ENCODE measurements around the gene ITGB6.

DNA sequence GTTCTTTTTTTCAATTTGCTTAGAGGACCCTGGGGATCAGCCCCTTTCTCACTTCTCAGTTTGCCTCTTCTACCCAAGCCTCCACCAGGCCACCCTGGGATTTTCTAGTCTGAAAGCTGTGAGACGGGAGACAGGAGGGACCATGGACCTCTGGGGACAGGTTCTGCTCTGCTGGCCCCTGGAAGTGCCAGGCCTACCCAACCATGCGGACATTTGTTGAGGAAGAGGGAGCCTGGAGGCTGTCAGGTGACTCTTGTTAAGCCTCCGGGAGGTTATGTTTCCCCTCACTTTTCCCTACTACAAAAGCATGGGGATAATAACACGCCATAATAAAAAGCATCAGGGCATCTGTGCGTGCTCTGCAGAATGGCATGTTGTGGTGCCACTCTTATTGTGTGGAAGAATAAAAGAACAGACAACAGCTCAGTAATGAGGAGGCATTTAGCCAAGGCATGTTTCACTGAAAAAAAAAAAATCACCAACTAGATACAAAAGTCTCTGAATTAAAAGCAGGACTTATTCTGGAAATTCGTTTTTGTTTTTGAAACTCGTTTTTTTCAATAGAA, 89.3 kb downstream of the ITGB6 start:
- TF ChIP-seq CTCF (IDR thresholded peaks at IDR 0.05; ENCODE audit: insufficient read depth, low read depth, low read length): no peak
- TF ChIP-seq EZH2 (IDR thresholded peaks at IDR 0.05; ENCODE audit: insufficient read depth, low read length): no peak

Data from astrocyte (in vitro differentiated cells and primary cell).